GM23338 (cell line): ENCODE measurements around the gene ABHD12. TPM values are rescaled to one million over a fixed set of nuclear protein-coding genes. Genes with fewer than 3 reads are reported as not detected.

Experiments used
- ATAC-seq: fragments of 200-7000 bp; cut with Tn5 transposase; 3 replicates; pipeline ENCODE4 v1.9.1; 2020
- DNase-seq: peaks from one replicate; pipeline ENCODE4 v3.0.0-alpha.2; 2015; ENCODE audit warnings: low spot score
- H2AFZ ChIP-seq: fragments of 200-600 bp; sonication (generic); 2 replicates; pipeline ENCODE4 v1.8.0; 2016; ENCODE audit warnings: antibody characterized with exemption, mild to moderate bottlenecking, moderate library complexity
- H3F3A ChIP-seq: fragments of 200-600 bp; sonication (generic); replicated peaks from 2 replicates; pipeline ENCODE4 v1.8.0; 2017; ENCODE audit warnings: antibody characterized with exemption, mixed run types, low read depth
- H3K27ac ChIP-seq: fragments of 200-600 bp; sonication (generic); 2 replicates; pipeline ENCODE4 v1.6.1; 2016; ENCODE audit warnings: low read depth
- H3K27me3 ChIP-seq: fragments of 200-600 bp; sonication (generic); 2 replicates; pipeline ENCODE4 v1.8.0; 2016; ENCODE audit warnings: mild to moderate bottlenecking, mixed run types, moderate library complexity; ENCODE audit not compliant: insufficient read depth
- H3K36me3 ChIP-seq: fragments of 200-600 bp; sonication (generic); 2 replicates; pipeline ENCODE4 v1.8.0; 2016; ENCODE audit warnings: mild to moderate bottlenecking; ENCODE audit not compliant: insufficient read depth
- H3K4me1 ChIP-seq: fragments of 200-600 bp; sonication (generic); 2 replicates; pipeline ENCODE4 v1.8.0; 2016; ENCODE audit warnings: mild to moderate bottlenecking, moderate library complexity; ENCODE audit not compliant: insufficient read depth
- H3K4me2 ChIP-seq: fragments of 200-600 bp; sonication (generic); 2 replicates; pipeline ENCODE4 v1.7.1; 2017; ENCODE audit warnings: mixed run types
- H3K4me3 ChIP-seq: fragments of 200-600 bp; sonication (generic); 2 replicates; pipeline ENCODE4 v1.6.1; 2016; ENCODE audit warnings: mixed run types
- H3K79me2 ChIP-seq: fragments of 200-600 bp; sonication (generic); replicated peaks from 2 replicates; pipeline ENCODE4 v1.8.0; 2017; ENCODE audit warnings: mild to moderate bottlenecking; ENCODE audit not compliant: insufficient read depth
- H3K9me2 ChIP-seq: fragments of 200-600 bp; sonication (generic); 2 replicates; pipeline ENCODE4 v1.8.0; 2017; ENCODE audit not compliant: insufficient read depth
- H4K20me1 ChIP-seq: fragments of 200-600 bp; sonication (generic); replicated peaks from 2 replicates; pipeline ENCODE4 v1.8.0; 2017; ENCODE audit warnings: mild to moderate bottlenecking; ENCODE audit not compliant: insufficient read depth
- H3K27ac Mint-ChIP-seq: 2 replicates; pipeline ENCODE4 v1.8.0; 2020; ENCODE audit warnings: inconsistent platforms, mild to moderate bottlenecking, moderate library complexity, mixed read lengths
- H3K27me3 Mint-ChIP-seq: 3 replicates; pipeline ENCODE4 v1.8.0; 2022; ENCODE audit warnings: low read depth, mild to moderate bottlenecking, moderate library complexity, mixed read lengths, inconsistent platforms; ENCODE audit not compliant: insufficient read depth, poor library complexity
- H3K36me3 Mint-ChIP-seq: 3 replicates; pipeline ENCODE4 v1.8.0; 2021; ENCODE audit warnings: low read depth, mild to moderate bottlenecking, inconsistent platforms, moderate library complexity, mixed read lengths
- H3K4me1 Mint-ChIP-seq: 3 replicates; pipeline ENCODE4 v1.8.0; 2020; ENCODE audit warnings: mild to moderate bottlenecking, inconsistent platforms, mixed read lengths
- H3K4me3 Mint-ChIP-seq: 3 replicates; pipeline ENCODE4 v1.8.0; 2021; ENCODE audit warnings: moderate library complexity, mild to moderate bottlenecking, inconsistent platforms, mixed read lengths
- H3K9me3 Mint-ChIP-seq: 3 replicates; pipeline ENCODE4 v1.8.0; 2020; ENCODE audit warnings: moderate library complexity, mild to moderate bottlenecking, inconsistent platforms, mixed read lengths
- CREB1 ChIP-seq: fragments of 250-450 bp; sonication (Bioruptor Pico); IDR thresholded peaks from 2 replicates; pipeline ENCODE4 v1.5.0; 2020; ENCODE audit warnings: low read depth, mild to moderate bottlenecking, moderate library complexity
- EZH2 ChIP-seq: fragments of 200-600 bp; sonication (generic); IDR thresholded peaks from one replicate; pipeline ENCODE4 v1.8.0; 2017; ENCODE audit warnings: antibody characterized with exemption, mild to moderate bottlenecking, low read depth; ENCODE audit not compliant: unreplicated experiment
- EZH2phosphoT487 ChIP-seq: fragments of 200-600 bp; sonication (generic); IDR thresholded peaks from one replicate; pipeline ENCODE4 v1.8.1; 2018; ENCODE audit warnings: antibody characterized with exemption; ENCODE audit not compliant: unreplicated experiment
- JUNB ChIP-seq: IDR thresholded peaks from one replicate; pipeline ENCODE4 v1.6.1; 2016; ENCODE audit warnings: antibody characterized with exemption; ENCODE audit not compliant: unreplicated experiment
- NANOG ChIP-seq: IDR thresholded peaks from 2 replicates; pipeline ENCODE4 v1.6.1; 2016; ENCODE audit warnings: antibody characterized with exemption, borderline replicate concordance
- POLR2AphosphoS5 ChIP-seq: IDR thresholded peaks from 2 replicates; pipeline ENCODE4 v1.6.1; 2016; ENCODE audit warnings: antibody characterized with exemption, low read depth
- STAT1 ChIP-seq: IDR thresholded peaks from one replicate; pipeline ENCODE4 v1.6.1; 2016; ENCODE audit warnings: antibody characterized with exemption; ENCODE audit not compliant: unreplicated experiment
- ZNF114 ChIP-seq: fragments of 250-450 bp; sonication (Bioruptor Pico); IDR thresholded peaks from 2 replicates; pipeline ENCODE4 v1.5.0; 2020; ENCODE audit warnings: mild to moderate bottlenecking, moderate library complexity
- ZNF331 ChIP-seq: fragments of 250-450 bp; sonication (Bioruptor Pico); IDR thresholded peaks from 2 replicates; pipeline ENCODE4 v1.5.0; 2020; ENCODE audit warnings: low read depth, mild to moderate bottlenecking, moderate library complexity
- polyA plus RNA-seq: library from polyadenylated mRNA; unstranded; fragments of >200 nt; fragmentation: Nextera tagmentation; extraction: Ambion mirVana; gene quantifications from 2 replicates; pipeline ENCODE4 v1.2.1, GENCODE V29; 2016
- total RNA-seq: library from RNA; depleted of rRNA; stranded (reverse); fragments of >200 nt; shearing (Covaris generic); gene quantifications from 2 replicates; pipeline ENCODE4 v1.2.3, GENCODE V29; 2014
- TF ChIP-seq, protein P1 (sequence below), 2 experiments: fragments of 200-600 bp in 1 of 2; sonication (generic) in 1 of 2; conservative IDR thresholded peaks; 2 replicates each; pipeline versions ENCODE4 v1.5.1 to v1.6.1; 2016 to 2017; ENCODE audit warnings: antibody characterized with exemption in 2 of 2, low read depth in 2 of 2, mild to moderate bottlenecking in 2 of 2, moderate library complexity in 1 of 2
- TF ChIP-seq, protein P2 (sequence below): IDR thresholded peaks from one replicate; pipeline ENCODE4 v1.6.1; 2018; ENCODE audit warnings: antibody characterized with exemption; ENCODE audit not compliant: unreplicated experiment
- TF ChIP-seq, protein P3 (sequence below): IDR thresholded peaks from 2 replicates; pipeline ENCODE4 v1.6.1; 2016; ENCODE audit warnings: antibody characterized with exemption
- TF ChIP-seq, protein P4 (sequence below): fragments of 250-450 bp; sonication (Bioruptor Pico); IDR thresholded peaks from 2 replicates; pipeline ENCODE4 v1.5.0; 2020; ENCODE audit warnings: mild to moderate bottlenecking, moderate library complexity

The ABHD12 gene
- total and polyA plus RNA-seq, 2 experiments from 2014 or later = 40.2 to 57.8 TPM

DNA sequence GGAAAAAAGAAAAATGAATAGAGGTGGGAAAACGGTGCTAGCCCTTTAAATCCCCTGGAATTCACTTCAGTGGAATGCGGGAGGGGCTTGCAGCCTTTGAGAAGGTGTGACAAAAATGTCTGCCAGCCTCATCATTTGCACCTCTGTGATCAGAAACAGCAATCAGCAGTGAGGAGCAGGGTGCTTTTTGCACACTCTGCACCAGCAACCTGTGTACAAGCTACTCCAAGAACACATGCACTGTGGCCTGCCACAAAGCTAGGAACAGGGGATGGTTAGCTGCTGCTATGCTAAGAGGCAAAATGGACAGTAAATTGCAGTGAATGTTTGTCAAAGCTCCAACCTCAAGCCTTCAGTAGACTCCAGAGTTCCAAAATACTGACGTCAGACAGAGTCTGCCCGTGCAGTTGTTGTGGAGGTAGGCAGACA lies 46.5 kb upstream of the ABHD12 start:
- DNase-seq = peak; percentile 87
- no peaks in the 10 kb centered on the region for H3K79me2 ChIP-seq
- H3K4me3 ChIP-seq = no peak overlapping the region
- Mint-ChIP-seq H3K9me3 (no peaks in the 10 kb centered on the region), H3K36me3 (peaks cover 70% of the 10 kb centered on the region), H3K27ac (peak overlapping the region; percentile 68), H3K27me3 (no peaks in the 10 kb centered on the region), H3K4me3 (no peak overlapping the region; the same call in 2 of the 3 replicates), H3K4me1 (peaks cover 15% of the 10 kb centered on the region)
- H3K36me3 ChIP-seq = peaks cover 12% of the 10 kb centered on the region; the same call in 1 of the 2 replicates
- H3K4me1 ChIP-seq = peaks cover 15% of the 10 kb centered on the region; the same call in 1 of the 2 replicates
- peak; percentile 90 for ATAC-seq
- no peak overlapping the region for H2AFZ ChIP-seq
- H3K27me3 ChIP-seq = no peaks in the 10 kb centered on the region
- peak overlapping the region; percentile 60 for H3K27ac ChIP-seq
- H3K9me2 ChIP-seq = no peaks in the 10 kb centered on the region
- no peaks in the 10 kb centered on the region for H4K20me1 ChIP-seq
- 0 out of 2 replicates have a peak, but pooled peaks cover 3% of the 10 kb centered on the region for H3F3A ChIP-seq
- TF ChIP-seq EZH2 (no peak), STAT1 (no peak), POLR2AphosphoS5 (no peak), NANOG (no peak), ZNF331 (CRISPR knock-in tag) (no peak), ZNF114 (no peak), JUNB (no peak), CREB1 (no peak), EZH2phosphoT487 (no peak)
- TF ChIP-seq, protein P1, sequence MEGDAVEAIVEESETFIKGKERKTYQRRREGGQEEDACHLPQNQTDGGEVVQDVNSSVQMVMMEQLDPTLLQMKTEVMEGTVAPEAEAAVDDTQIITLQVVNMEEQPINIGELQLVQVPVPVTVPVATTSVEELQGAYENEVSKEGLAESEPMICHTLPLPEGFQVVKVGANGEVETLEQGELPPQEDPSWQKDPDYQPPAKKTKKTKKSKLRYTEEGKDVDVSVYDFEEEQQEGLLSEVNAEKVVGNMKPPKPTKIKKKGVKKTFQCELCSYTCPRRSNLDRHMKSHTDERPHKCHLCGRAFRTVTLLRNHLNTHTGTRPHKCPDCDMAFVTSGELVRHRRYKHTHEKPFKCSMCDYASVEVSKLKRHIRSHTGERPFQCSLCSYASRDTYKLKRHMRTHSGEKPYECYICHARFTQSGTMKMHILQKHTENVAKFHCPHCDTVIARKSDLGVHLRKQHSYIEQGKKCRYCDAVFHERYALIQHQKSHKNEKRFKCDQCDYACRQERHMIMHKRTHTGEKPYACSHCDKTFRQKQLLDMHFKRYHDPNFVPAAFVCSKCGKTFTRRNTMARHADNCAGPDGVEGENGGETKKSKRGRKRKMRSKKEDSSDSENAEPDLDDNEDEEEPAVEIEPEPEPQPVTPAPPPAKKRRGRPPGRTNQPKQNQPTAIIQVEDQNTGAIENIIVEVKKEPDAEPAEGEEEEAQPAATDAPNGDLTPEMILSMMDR (conservative IDR thresholded peaks at IDR 0.05; ENCODE audit: low read depth in 2 of 2) = no peak
- TF ChIP-seq, protein P2, sequence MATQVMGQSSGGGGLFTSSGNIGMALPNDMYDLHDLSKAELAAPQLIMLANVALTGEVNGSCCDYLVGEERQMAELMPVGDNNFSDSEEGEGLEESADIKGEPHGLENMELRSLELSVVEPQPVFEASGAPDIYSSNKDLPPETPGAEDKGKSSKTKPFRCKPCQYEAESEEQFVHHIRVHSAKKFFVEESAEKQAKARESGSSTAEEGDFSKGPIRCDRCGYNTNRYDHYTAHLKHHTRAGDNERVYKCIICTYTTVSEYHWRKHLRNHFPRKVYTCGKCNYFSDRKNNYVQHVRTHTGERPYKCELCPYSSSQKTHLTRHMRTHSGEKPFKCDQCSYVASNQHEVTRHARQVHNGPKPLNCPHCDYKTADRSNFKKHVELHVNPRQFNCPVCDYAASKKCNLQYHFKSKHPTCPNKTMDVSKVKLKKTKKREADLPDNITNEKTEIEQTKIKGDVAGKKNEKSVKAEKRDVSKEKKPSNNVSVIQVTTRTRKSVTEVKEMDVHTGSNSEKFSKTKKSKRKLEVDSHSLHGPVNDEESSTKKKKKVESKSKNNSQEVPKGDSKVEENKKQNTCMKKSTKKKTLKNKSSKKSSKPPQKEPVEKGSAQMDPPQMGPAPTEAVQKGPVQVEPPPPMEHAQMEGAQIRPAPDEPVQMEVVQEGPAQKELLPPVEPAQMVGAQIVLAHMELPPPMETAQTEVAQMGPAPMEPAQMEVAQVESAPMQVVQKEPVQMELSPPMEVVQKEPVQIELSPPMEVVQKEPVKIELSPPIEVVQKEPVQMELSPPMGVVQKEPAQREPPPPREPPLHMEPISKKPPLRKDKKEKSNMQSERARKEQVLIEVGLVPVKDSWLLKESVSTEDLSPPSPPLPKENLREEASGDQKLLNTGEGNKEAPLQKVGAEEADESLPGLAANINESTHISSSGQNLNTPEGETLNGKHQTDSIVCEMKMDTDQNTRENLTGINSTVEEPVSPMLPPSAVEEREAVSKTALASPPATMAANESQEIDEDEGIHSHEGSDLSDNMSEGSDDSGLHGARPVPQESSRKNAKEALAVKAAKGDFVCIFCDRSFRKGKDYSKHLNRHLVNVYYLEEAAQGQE = no peak
- TF ChIP-seq, protein P3, sequence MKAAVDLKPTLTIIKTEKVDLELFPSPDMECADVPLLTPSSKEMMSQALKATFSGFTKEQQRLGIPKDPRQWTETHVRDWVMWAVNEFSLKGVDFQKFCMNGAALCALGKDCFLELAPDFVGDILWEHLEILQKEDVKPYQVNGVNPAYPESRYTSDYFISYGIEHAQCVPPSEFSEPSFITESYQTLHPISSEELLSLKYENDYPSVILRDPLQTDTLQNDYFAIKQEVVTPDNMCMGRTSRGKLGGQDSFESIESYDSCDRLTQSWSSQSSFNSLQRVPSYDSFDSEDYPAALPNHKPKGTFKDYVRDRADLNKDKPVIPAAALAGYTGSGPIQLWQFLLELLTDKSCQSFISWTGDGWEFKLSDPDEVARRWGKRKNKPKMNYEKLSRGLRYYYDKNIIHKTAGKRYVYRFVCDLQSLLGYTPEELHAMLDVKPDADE = no peak
- TF ChIP-seq, protein P4, sequence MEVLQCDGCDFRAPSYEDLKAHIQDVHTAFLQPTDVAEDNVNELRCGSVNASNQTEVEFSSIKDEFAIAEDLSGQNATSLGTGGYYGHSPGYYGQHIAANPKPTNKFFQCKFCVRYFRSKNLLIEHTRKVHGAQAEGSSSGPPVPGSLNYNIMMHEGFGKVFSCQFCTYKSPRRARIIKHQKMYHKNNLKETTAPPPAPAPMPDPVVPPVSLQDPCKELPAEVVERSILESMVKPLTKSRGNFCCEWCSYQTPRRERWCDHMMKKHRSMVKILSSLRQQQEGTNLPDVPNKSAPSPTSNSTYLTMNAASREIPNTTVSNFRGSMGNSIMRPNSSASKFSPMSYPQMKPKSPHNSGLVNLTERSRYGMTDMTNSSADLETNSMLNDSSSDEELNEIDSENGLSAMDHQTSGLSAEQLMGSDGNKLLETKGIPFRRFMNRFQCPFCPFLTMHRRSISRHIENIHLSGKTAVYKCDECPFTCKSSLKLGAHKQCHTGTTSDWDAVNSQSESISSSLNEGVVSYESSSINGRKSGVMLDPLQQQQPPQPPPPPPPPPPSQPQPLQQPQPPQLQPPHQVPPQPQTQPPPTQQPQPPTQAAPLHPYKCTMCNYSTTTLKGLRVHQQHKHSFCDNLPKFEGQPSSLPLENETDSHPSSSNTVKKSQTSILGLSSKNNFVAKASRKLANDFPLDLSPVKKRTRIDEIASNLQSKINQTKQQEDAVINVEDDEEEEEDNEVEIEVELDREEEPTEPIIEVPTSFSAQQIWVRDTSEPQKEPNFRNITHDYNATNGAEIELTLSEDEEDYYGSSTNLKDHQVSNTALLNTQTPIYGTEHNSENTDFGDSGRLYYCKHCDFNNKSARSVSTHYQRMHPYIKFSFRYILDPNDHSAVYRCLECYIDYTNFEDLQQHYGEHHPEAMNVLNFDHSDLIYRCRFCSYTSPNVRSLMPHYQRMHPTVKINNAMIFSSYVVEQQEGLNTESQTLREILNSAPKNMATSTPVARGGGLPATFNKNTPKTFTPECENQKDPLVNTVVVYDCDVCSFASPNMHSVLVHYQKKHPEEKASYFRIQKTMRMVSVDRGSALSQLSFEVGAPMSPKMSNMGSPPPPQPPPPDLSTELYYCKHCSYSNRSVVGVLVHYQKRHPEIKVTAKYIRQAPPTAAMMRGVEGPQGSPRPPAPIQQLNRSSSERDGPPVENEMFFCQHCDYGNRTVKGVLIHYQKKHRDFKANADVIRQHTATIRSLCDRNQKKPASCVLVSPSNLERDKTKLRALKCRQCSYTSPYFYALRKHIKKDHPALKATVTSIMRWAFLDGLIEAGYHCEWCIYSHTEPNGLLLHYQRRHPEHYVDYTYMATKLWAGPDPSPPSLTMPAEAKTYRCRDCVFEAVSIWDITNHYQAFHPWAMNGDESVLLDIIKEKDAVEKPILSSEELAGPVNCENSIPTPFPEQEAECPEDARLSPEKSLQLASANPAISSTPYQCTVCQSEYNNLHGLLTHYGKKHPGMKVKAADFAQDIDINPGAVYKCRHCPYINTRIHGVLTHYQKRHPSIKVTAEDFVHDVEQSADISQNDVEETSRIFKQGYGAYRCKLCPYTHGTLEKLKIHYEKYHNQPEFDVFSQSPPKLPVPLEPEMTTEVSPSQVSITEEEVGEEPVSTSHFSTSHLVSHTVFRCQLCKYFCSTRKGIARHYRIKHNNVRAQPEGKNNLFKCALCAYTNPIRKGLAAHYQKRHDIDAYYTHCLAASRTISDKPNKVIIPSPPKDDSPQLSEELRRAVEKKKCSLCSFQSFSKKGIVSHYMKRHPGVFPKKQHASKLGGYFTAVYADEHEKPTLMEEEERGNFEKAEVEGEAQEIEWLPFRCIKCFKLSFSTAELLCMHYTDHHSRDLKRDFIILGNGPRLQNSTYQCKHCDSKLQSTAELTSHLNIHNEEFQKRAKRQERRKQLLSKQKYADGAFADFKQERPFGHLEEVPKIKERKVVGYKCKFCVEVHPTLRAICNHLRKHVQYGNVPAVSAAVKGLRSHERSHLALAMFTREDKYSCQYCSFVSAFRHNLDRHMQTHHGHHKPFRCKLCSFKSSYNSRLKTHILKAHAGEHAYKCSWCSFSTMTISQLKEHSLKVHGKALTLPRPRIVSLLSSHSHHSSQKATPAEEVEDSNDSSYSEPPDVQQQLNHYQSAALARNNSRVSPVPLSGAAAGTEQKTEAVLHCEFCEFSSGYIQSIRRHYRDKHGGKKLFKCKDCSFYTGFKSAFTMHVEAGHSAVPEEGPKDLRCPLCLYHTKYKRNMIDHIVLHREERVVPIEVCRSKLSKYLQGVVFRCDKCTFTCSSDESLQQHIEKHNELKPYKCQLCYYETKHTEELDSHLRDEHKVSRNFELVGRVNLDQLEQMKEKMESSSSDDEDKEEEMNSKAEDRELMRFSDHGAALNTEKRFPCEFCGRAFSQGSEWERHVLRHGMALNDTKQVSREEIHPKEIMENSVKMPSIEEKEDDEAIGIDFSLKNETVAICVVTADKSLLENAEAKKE (CRISPR knock-in tag) = no peak
- H3K4me2 ChIP-seq = peak overlapping the region; percentile 42; the same call in 1 of the 2 replicates
